GM21447 (cell line): ENCODE data around the gene C1orf116.

Experiments
- ATAC-seq: cut with Tn5 transposase; IDR thresholded peaks from one replicate; pipeline ENCODE4 v1.9.1; 2021; ENCODE audit not compliant: unreplicated experiment

Gene C1orf116

GRCh38 chr1:207020709-207021107 lies 11.8 kb downstream of the C1orf116 start:
- ATAC-seq: no peak

- no peak for ATAC-seq
Measured at GRCh38 chr1:207020065-207020708, 12.4 kb downstream of the C1orf116 start.

GRCh38 chr1:207019661-207020060 lies 12.9 kb downstream of the C1orf116 start:
- no peak for ATAC-seq

DNA sequence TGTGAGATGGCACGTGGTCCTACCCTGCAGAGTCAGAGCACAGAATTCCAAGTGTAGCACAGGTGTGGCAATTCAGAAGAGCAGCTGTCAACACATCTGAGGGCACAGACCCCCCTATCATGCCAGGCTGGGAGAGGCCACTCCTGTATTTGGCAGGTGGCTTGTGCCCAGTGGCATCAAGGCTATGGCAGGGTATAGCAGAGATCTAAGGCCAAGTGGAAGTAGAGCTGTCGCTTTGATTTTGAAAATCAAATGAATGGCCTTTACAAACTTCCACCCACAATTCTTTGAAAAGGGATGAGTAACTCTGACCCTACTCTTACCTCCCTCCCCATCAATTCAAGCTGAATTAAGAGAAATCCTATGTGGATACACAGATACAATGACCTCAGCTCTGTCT lies 13.4 kb downstream of the C1orf116 start:
- ATAC-seq: no peak

DNA sequence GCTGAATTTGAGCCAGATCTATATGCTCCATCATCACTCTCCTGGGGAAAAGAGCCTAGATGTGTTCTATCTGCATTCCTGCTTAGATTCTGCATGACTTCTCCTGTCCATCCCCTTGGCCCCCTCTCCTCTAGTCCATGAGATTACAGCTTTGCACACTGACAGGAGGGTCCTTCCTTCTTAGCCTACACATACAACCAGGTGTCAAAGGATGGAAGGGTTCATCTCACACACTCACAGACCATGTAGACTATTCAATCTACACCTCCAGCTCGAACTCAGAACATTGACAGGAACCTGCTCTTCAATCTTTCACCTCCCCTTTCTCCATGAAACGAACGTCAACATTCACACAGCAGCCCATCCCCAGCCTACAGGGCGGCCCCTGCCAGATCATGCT lies 13.8 kb downstream of the C1orf116 start:
- no peak for ATAC-seq

DNA sequence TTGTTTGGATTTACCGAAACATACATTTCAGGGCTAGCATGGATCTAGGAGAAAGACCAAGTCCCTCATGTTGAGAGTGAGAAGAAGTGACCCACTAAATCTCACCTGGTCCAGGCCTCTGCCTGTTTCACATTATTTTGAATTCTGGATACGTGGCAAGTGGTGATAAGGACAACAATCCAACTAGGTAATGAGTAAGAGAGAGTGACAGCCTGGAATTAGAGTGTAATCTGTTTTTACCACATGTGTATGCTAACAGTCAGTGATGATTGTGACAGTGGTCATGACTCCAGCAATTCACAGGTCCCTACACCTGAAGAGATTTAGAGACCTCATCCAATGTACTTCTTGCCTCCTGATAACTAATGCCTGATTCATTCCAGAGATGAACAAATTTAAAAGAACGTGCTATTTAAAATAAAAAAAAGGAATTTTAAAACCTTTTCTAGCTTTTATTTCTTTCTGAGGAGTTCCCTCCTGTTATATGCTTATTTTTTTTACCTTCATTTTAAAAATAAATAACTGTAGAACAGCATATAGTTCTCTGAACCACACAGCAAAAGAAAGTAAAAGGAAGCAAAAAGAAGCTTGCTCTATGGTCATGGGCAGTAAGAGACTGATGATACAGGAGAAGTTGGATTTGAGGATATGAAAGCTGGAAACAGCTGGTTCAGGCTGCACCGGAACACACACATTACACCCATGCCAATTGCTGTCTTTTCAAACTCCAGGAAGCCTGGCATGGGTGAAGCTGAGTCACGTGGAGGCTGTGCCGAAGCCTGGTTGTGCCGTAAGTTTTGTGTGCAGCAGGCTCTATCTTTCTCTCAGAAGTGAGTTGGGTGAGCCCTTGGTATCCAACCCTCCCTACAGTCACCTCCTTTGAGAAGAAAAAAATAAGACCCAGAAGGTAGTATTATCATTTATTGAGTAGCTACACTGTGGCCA lies 14.7 kb downstream of the C1orf116 start:
- no peak for ATAC-seq

GRCh38 chr1:207015791-207016190 lies 16.8 kb downstream of the C1orf116 start:
- no peak for ATAC-seq

GRCh38 chr1:207014728-207015127 lies 17.8 kb downstream of the C1orf116 start:
- ATAC-seq: no peak

DNA sequence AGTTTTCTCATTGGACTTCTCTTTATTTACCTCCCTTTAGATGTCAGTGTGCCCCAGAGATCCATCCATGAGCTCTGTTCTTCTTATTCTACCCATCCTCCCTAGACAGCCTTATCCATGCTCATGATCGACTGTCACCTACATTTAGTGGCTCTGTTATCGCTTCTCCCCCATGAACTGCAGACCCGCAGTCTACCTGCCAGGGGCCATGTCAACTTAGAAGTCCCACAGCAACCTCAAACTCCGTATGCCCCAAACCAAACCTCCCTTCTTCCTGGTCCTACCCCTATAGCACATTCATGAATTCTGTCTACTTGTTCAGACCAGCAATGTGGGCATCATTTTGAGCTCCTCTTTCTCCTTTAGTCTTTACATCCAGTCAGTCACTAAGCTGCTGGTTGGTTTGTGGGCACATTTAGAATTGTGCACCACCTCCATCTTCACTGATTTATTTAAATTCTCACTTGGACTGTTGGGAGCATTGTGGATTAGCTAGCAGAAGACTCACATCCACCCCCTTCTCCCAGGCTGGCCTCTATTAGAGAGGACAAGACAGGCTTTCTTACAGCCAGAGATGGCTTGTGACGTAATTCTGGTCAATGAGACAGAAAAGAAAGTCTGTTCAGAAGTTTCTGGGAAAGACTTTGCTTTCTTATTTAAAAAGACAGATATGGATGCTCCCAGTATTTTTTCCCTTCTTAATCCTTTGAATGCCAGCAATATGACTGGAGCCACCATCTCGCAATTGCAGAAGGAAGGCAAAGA lies 19.1 kb downstream of the C1orf116 start:
- no peak for ATAC-seq

DNA sequence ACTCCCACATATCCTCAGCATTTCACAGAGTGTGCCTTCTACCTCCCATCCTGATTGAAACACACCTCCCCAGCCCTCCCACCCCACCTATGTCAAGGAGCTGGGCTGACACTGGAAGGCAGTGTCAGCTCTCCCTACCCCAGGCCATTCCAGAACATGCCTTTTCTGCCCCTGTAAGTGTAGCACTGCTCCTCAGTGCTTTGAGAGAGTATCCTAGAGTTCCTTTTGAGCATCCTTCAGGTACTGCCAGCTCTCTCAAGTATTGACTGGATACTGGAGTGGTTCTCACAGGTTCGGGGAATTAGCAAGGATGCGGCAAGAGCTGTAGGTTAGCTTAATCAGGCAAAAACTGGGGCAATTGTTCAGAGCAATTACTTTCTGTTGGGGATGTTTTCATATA lies 21.8 kb downstream of the C1orf116 start:
- ATAC-seq: no peak

DNA sequence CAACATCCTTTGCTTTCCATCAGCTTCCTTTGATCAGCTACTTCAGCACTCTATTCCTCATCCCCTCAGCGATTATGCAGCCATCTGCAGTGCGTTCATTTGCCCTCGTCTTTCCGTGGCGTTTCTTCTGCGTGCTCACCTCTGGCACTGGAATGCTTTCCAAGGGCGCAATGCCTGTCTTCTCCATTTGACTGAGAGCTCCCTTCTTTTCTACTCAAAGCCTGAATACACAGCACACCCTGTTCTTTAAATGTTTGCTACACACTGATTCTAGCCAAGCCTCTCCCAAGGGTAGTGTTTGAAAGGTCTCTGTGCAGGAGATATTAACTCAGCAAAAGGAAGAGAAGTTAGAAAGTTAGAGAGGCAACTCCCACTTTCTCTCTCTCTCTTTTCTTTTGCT lies 22.6 kb downstream of the C1orf116 start:
- ATAC-seq: no peak

DNA sequence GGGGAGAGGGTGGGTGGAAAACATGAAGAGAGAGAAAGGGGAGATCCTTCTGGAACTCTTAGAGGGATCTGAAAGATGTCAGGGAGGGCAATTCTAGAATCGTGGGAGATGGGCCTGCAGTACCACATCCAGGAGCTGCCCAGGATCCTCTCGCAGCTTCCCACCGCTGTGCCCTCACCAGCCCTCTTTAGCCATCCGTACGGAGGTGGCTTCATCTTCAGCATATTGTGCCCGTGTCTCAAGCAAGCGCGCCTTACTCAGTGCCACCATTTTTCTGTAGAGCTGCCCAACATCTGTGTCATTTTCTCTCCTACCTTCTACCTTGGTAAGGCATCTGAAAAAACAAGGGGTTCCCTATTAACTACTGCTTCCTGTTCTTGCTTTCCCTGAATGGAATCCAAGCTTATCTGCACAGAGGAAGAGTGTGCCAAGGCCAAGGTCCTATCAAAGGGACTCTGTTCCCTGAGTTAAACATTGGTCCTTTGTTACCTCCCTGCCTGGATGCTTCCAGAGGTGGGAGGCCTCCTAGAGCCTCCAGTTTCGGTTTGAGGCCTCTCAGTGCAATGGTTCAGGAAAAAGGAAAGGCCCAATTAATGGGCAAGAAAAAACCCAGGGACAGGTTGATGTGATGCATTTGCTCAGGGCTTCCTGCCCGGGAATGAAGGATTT lies 23.2 kb downstream of the C1orf116 start:
- ATAC-seq: no peak

DNA sequence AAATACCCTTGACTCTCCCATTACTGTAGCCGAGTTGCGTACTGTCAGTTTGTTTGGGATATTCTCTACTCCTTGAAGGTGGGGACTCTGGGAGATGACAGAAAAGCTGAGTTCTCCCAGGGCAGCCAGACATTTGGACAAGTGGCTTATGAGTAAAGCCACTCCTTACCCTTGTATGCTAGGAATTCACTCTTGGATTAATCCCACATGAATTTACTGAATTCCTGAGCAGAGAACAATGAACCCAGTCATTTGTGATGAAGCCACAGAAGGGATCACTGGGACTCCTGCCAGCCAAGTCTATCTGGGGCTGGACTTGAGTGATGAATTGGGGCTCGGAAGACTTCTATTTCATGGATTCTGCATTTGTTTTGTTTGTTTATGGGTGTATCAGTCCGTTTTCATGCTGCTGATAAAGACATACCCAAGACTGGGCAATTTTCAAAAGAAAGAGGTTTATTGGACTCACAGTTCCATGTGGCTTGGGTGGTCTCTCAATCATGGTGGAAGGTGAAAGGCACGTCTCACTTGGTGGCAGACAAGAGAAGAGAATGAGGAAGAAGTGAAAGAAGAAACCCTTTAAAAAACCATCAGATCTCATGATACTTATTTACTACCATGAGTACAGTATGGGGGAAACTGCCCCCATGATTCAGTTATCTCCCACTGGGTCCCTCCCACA lies 25.1 kb downstream of the C1orf116 start:
- no peak for ATAC-seq

DNA sequence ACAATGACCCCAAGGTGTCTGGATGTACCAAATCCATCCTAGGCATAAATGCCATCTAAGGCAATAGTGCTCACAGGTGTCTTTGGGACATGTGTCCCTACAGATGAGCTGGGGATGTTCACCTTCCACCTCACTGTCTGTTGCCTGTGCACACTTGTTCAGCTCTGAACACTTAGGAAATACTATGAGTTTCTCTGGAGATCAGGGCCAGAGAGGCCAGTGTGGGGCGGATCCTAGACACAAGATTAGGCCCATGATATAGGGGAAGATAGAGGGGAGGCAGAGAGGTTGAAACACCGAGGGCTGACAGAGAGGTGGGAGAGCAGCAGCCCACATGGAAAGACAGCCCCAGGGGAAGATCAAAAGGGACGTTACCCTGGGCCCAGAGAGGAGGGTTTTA lies 25.6 kb downstream of the C1orf116 start:
- ATAC-seq: no peak

- no peak for ATAC-seq
Measured at GRCh38 chr1:207006083-207006482, 26.5 kb downstream of the C1orf116 start.

DNA sequence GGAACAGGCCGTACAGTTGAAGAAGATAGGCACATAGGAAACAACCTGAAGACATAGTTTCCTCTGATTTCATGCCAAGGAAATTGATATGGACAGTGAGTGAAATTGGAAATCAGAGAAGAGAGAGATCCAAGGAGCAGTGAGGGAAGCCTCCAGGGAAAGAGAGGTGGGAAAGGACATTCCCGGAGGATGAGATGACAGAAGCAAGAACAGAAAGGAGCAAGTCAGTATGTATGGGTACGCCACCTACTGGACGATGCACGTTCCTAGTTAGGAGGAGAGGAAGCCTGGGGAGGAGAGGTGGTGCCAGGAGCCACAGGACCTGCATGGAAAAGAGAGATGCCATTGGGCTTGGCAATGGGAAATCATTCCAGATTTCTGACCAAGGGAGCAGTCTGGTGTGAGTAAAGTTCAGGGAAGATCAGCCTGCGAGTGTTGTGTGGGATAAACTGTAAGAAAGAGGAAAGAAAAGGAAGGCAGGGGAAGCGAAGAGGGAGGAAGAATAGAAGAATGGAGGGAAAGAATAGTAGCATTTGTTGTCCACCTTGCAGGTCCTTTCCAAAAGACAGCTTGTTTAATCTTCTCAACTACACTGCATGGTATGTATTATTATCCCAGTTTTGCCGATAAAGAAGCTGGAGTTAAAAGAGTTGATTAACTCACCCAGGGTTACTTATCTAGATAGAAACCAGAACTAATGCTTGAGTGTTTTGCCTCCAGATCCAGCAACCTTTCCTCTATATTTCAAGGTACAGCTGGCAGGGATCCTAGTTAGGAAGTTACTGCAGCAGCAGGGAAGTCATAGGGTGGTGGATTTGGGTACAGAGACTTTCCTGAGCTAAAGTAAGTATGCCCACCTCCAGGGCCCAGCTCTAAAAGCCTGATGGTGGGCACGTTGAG lies 27.4 kb downstream of the C1orf116 start:
- ATAC-seq: no peak

- no peak for ATAC-seq
Measured at GRCh38 chr1:207003210-207003609, 29.3 kb downstream of the C1orf116 start.

GRCh38 chr1:207002724-207003146 lies 29.8 kb downstream of the C1orf116 start:
- ATAC-seq: no peak

- no peak for ATAC-seq
Measured at GRCh38 chr1:207001492-207002245, 30.9 kb downstream of the C1orf116 start.
